K562 (cell line): Measurements from ENCODE around the gene MICAL2. TPM values are rescaled to one million over a fixed set of nuclear protein-coding genes. Genes with fewer than 3 reads are reported as not detected.

Source experiments
- ATF2 ChIP-seq: sonication (generic); formaldehyde crosslinking; IDR thresholded peaks from 2 replicates; pipeline ENCODE4 v1.8.1; 2022; ENCODE audit warnings: missing genetic modification reagents
- MGA ChIP-seq: fragments of 450-650 bp; IDR thresholded peaks from 2 replicates; pipeline ENCODE4 v1.6.1; 2016; ENCODE audit warnings: mild to moderate bottlenecking, moderate library complexity
- MTA1 ChIP-seq: fragments of 450-650 bp; IDR thresholded peaks from 2 replicates; pipeline ENCODE4 v1.6.1; 2017; ENCODE audit warnings: borderline replicate concordance
- MXI1 ChIP-seq: IDR thresholded peaks from 2 replicates; pipeline ENCODE4 v1.6.1; 2011; ENCODE audit warnings: low read depth, mild to moderate bottlenecking, improper control_type of control experiment, low read length
- NR2F6 ChIP-seq: fragments of 450-650 bp; formaldehyde crosslinking; IDR thresholded peaks from 2 replicates; pipeline ENCODE4 v1.4.0; 2020; ENCODE audit warnings: mild to moderate bottlenecking
- TSHZ1 ChIP-seq: fragments of 250-450 bp; sonication (Bioruptor Pico); IDR thresholded peaks from 2 replicates; pipeline ENCODE4 v1.4.0; 2020; ENCODE audit warnings: mild to moderate bottlenecking, moderate library complexity
- polyA plus RNA-seq, 8 experiments: library from polyadenylated mRNA; depleted of rRNA in 4 of 8; stranded (reverse) in 5 of 8; unstranded in 3 of 8; fragments of >200 nt; fragmentation: Nextera tagmentation in 2 of 8; fragmentation: Illumina TruSeq in 1 of 8; extraction: Ambion mirVana in 2 of 8; extraction: Trizol in 1 of 8; gene quantifications; 2 replicates each; pipeline versions ENCODE4 v1.2.1 to v1.2.3, GENCODE V29; 2011 to 2014; ENCODE audit warnings: inconsistent platforms in 1 of 8, missing spikeins in 1 of 8
- total RNA-seq, 7 experiments: library from RNA; depleted of rRNA in 6 of 7; stranded (reverse); fragments of >200 nt in 6 of 7; fragmentation: Illumina TruSeq in 2 of 7; extraction: Trizol in 2 of 7; gene quantifications; 2 replicates each; pipeline versions ENCODE4 v1.2.1 to v1.2.3, GENCODE V29; 2011 to 2021; ENCODE audit warnings: low replicate concordance in 1 of 7

The MICAL2 gene
- total and polyA plus RNA-seq, 9 of the 15 experiments (the other 6 are each of a cell fraction or from before 2014, with no cell fraction given): 4.7 to 64.2 (median 33.6) TPM

- TF ChIP-seq MTA1: no peak
- TF ChIP-seq MGA: no peak
- no peak for TF ChIP-seq NR2F6
- no peak for TF ChIP-seq TSHZ1 (CRISPR knock-in tag)
- TF ChIP-seq MXI1: no peak
- no peak for TF ChIP-seq ATF2 (CRISPR knock-in tag)
These were observed 89.0 kb downstream of the MICAL2 start (continued) for GRCh38 chr11:12199231-12199948.
